GM23338 (cell line): ENCODE measurements around the gene TSR3.

ENCODE experiments used
- CTCF ChIP-seq, 2 experiments: fragments of 200-600 bp in 1 of 2; sonication (generic) in 1 of 2; conservative IDR thresholded peaks; 2 replicates each; pipeline versions ENCODE4 v1.5.1 to v1.6.1; 2016 to 2017; ENCODE audit warnings: antibody characterized with exemption in 2 of 2, low read depth in 2 of 2, mild to moderate bottlenecking in 2 of 2, moderate library complexity in 1 of 2
- EZH2 ChIP-seq: fragments of 200-600 bp; sonication (generic); IDR thresholded peaks from one replicate; pipeline ENCODE4 v1.8.0; 2017; ENCODE audit warnings: antibody characterized with exemption, mild to moderate bottlenecking, low read depth; ENCODE audit not compliant: unreplicated experiment

GRCh38 chr16:1375741-1376410 is 24.2 kb upstream of the TSR3 start:
- TF ChIP-seq CTCF (conservative IDR thresholded peaks at IDR 0.05; ENCODE audit: low read depth in 2 of 2) (no peak), EZH2 (no peak)
